GM18526 (cell line): ENCODE data around the gene CDT1.

Experiments used
- POLR2A ChIP-seq: IDR thresholded peaks from 3 replicates; pipeline ENCODE4 v1.6.1; 2011; ENCODE audit not compliant: insufficient read length; ENCODE audit errors: extremely low read depth

Gene CDT1

DNA sequence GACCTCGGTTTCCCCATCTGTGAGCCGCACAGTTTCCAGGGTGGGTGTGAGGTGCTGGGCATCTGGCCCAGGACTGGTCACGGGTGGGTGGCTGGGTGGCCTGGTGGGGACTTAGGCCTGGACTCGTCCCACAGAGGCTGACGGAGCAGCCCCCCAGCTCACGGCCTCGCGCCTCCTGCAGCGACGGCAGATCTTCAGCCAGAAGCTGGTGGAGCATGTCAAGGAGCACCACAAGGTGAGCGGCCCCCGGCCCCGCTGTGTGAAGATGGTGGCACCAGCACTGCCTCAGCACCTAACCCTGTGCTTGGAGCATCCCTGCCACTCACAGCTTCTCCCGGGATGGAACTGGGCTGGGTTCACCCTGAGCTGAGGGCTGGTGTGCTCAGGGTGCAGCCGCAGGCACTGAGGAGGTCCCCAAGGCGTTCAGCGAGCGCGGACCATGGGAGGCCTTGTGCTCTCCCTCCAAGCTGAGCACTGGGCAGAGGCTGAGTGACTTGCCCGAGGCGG, 2.4 kb downstream of the CDT1 start:
- TF ChIP-seq POLR2A = no peak

DNA sequence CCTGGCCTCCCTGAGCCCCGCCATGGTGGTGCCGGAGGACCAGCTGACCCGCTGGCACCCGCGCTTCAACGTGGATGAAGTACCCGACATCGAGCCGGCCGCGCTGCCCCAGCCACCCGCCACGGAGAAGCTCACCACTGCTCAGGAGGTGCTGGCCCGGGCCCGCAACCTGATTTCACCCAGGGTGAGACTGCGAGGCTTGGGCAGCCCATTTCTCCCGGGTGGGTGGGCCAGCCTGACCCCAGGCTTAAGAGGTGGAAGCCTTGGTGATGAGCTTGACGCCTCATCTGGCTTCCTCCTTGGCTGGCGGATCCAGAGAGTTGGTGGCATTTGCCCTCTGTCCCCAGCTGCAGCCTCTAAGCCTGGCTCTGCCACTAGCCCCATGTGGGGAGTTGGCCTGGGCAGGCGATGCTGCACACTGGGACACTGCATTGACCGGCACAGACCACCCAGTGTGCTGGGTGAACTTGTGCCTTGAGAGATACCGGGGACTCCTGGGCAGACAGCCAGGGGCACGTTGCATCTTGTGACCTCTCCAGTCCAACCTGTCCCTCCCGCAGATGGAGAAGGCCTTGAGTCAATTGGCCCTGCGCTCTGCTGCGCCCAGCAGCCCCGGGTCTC, 3.0 kb downstream of the CDT1 start:
- TF ChIP-seq POLR2A = no peak

DNA sequence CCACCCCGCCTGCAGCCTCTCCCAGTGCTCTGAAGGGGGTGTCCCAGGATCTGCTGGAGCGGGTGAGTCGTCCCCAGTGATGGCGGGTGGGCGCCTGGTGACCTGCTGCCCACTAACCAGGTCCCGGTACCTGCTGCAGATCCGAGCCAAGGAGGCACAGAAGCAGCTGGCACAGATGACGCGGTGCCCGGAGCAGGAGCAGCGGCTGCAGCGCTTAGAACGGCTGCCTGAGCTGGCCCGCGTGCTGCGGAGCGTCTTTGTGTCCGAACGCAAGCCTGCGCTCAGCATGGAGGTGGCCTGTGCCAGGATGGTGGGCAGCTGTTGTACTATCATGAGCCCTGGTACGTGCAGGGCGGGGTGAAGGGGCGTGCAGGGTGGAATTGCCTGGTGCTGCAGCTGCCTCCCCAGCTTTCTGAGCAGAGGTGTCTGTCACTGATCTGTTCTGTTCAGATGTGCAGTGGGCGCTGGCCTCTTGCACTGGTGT, 3.6 kb downstream of the CDT1 start:
- TF ChIP-seq POLR2A = no peak

DNA sequence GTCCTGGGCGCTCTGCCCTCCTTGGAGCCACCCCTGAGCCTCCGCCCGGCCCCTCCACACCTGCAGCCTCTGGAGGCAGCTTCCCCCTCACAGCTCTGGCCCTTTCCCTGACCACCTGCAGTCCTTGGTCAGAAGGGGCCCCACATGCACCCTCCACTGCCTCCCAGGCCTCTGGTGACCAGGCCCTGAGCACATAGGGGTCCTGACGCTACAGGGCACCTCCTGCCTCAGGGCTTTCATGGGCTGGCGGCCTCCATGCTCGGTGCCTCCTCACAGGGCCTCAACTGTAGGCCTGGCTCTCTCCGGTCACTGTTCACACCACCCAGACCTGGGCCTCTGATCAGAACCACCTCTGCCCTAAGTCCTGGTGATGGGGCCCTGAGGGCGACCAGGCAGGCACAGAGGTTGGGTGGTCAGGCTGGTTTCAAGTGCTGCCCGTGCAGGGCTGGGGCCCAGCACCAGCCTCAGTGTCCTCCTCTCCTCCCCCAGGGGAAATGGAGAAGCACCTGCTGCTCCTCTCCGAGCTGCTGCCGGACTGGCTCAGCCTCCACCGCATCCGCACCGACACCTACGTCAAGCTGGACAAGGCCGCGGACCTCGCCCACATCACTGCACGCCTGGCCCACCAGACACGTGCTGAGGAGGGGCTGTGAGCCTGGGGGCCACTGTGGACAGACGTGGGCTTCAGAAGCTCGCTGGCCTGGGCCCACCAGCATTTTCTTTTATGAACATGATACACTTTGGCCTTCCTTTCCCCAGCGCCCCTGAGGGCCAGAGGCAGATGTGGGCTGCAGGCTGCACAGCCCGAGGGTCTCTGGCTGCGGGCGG, 4.3 kb downstream of the CDT1 start:
- peak; percentile 12 for TF ChIP-seq POLR2A

DNA sequence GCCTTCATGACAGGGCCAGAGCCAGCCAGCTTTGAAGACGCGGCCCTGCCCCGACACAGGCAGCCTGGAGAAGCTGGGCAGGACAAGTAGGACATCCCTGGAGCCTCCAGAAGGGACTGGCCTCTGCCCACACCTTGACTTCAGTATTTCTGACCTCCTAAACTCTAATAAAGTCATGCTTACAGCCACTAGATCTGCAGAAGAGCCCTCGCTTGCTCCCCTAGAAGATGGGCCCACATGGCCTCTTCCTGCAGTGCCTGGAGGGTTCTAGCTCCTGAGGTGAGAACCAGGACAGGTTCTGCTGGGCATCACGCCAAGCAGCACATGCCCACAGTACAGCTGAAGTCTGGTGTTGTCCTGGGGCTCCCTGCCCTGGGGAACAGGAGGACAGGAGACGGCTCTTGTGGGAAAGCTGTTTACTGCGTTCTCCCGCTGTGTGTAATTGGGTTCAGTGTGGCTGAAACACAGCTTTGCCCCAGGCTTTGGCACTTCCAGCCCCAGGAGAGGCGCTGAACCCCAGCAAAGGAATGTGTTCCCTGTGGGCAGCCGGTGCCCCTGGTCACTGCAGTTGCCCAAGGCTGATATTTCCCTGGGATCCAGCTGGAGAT, 5.6 kb downstream of the CDT1 start:
- TF ChIP-seq POLR2A = peak; percentile 34

DNA sequence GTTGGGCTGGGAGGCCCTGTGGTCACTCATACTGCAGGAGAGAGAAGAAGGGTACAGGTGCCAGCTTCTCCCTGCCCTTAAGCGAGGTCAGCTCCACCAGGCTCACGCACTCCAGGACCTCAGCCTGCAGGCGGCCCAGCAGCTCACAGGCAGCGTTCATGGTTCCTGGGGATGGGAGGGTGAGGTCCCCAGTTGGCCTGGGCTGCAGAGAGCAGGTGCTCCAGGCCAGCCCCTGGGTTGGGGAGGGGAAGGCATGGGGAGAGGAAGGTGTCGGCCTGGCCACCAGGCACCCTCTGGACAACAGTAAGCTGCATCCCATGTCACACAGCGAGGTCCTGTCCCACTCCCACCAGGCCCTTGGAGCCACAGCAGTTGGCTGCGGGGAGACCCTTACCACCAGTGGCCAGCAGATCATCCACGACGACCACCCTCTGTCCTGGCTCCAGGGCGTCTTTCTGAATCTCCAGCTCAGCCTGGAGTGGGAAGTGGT, 6.1 kb downstream of the CDT1 start:
- TF ChIP-seq POLR2A = no peak

DNA sequence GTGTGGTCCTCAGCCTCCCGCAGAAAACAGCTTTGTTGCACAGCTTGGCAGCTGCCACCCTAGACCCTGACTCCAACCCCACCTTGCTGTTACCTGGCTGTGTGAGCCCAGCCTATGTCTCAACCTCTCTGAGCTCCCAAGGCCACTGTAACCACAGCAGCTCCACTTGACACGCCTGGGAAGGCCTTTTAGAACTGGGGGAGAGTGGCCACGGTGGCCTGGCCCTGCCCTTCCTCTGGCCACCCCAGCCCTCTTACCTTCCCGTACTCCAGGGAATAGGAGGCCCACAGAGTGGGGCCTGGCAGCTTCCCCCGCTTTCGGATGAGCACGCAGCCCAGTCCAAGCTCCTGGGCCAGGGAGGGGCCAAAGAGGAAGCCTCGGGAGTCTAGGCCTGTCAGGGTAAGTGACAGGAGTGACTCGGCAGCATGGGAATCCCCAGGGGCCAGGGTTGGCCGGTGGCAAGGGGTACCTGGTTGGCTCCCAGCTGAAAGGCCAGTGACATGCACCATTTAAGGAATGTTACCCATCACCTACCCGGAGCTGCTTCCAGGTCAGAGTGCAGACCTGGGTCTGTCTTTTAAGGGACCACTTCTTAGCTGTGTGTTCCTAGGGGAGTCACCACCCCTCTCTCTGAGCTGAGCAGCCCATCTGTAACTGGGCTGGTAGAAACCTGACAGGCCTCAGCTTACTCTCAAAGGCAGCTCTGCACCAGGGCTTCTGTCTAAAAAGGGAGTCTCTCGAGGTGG, 6.8 kb downstream of the CDT1 start:
- peak; percentile 26 for TF ChIP-seq POLR2A

DNA sequence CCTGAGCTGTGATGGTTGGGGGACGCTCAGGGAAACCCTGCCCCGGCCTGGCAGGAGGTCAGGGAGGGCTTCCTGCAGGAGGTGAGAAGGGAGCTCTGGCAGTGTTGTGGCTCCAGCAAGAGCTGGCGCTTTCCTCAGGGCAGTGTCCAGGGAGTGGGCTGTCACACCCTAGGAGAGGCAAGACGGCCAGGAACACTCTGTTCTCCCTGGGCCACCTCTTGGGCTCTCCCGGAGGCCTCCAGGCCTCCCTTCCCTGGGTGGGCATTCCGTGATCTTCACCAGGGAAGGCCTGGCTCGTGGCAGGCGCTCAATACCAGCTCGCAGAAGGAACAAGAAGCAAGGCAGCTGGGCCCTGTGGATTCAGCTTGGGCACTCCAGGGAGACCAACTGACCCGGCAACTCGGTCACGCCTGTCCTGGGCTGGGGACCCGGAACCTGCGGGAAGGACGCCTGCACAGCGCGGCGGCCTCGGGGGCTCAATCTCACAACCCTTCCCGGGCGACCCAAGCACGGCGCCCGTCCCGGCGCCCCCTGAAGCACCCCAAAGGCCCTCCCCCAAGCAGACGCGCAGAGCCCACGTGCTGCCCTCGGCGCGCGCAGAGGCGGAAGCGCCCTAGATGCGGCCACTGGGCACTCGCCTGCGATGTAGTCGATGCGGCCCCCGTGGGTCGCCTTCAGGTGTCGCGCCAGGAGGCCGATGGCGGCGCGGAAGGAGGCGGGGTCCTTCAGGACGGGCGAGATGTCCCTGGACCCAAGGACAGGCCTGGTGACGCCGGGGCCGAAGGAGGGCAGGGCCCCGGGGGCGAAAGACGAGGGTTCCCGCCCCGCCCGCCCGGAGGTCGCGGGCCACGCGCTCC, 7.6 kb downstream of the CDT1 start:
- peak; percentile 62 for TF ChIP-seq POLR2A

DNA sequence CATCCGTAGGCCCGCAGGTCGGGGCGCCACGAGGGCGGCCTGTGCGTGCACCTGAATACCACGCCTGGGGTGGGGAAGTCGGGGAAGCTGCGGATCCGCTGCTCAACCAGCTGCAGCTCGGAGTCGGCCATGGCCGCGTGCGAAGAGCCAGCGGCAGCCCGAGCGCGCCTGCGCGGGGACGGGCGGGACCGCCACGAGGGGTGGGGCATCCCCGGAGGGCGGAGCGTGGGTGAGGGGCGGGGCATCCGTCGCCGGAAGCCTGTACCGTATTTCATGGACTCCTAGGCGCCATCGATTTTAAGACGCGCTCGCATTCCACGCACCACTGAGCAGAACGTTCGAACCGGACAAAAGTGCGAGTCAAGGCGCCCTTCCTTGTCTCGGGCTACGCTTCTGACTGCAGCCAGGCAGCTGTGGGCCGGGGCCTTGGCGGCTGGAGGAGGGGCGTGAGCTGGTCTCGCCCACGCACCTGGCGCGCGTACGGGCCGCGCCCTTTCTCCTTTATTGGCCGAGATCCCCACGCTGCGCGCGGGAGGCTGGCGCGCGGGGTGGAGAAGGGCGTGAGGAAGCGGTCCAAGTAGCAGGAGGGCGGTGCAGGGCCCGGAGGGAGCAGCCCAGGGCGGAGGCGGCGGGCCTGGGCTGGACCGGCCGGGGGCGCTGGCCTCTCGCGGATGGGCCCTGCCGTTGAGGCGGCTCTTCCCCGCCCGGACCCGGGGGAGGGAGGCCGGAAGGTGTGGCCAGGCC, 8.4 kb downstream of the CDT1 start, which contains the start of gene APRT:
APRT (minus strand) TSS at position 160 of the 744 bp plus-strand sequence; CDS start at position 131, 29 bp downstream.
- TF ChIP-seq POLR2A = peak; percentile 83

DNA sequence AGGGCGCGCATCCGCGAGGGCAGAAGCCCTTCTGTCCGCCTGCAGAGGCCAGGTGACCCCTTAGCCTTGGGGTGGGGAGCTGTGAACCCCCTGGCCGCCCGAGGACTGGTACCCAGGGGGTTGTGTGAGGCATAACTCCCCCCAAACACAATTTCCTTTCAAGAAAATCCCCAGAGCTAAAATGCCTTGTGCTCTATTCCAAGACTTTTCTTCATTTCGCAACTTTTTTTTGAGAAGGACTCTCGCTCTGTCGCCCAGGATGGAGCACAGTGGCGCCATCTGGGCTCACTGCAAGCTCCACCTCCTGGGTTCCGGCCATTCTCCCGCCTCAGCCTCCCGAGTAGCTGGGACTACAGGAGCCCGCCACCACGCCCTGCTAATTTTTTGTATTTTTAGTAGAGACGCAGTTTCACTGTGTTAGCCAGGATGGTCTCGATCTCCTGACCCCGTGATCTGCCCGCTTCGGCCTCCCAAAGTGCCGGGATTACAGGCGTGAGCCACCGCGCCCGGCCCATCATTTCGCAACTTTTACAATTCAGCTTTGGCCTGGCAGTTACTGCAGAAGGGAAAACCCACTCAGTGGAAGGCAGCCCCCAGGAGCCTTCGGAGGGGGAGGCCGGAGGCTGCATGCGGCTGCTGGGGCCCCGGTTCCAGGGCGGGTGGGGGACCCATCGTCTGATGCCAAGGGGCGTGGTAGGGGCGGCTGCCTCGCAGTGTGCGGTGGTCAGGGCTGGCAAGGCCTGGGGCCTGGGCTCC, 9.1 kb downstream of the CDT1 start:
- no peak for TF ChIP-seq POLR2A

DNA sequence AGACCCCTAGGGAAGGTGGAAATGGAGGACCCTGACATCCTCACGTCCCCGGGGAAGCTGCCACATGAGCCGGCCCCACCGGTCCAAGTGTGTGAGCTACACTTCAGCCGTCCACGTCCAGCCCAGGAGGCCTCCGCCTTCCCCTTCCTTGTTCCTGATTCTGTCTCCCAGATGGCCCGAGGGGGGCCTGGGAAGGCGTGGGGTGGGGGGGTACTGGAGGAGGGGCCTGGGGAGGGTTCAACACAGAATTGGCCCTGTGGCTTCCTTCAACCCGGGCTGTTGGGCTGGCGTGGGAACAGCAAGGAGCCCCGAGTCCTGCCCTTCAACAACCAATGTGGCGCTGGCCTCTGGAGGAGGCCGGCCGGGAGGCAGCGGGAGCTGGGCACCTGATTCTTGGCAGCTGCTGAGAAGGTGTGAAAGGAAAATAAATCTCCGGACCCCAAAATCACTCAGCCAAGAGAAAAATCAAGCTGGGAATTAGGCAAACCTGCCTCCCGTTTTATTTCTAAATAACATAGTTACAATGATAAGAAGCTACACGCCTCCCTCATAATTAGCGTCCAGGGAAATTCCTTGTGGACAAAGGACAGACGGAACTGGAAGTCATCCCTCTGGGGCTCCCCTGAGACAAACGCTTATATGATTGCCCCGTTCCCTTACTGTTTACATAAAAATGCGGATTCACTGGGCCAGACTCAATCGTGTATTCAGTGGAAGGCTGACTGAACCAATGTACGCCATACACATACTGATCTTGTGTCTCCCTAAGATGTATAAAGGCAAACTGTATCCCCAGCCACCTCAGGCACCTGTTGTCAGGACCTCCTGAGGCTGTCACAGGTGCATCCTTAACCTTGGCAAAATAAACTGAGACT, 9.9 kb downstream of the CDT1 start:
- TF ChIP-seq POLR2A = no peak

DNA sequence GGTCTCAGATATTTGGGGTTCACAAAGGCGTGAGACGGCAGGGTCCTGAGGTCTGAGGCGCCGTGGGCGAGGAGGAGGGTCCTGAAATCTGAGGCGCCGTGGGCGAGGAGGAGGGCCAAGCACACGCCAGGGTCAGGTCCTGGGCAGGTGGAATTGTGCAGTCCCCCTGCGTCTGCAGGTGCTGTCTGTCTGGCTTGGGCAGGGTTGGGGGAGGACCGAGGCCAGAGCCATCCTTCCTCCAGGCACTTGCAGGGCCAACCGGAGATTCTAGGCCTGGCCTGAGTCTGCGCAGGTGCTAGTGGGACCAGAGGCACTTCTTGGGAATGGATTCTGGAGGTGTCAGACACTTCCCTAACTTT, 10.5 kb downstream of the CDT1 start:
- TF ChIP-seq POLR2A = no peak
